GM19463 (cell line): ENCODE results near the gene NKAIN1.
"Not testable (repeated sequence)": the region's sequence is repeated elsewhere in the genome, so short reads cannot be mapped to it uniquely, and the experiment has no call there.

ENCODE experiments used
- ATAC-seq: cut with Tn5 transposase; IDR thresholded peaks from one replicate; pipeline ENCODE4 v1.9.1; 2021; ENCODE audit warnings: mild to moderate bottlenecking, moderate library complexity; ENCODE audit not compliant: unreplicated experiment

Gene NKAIN1

DNA sequence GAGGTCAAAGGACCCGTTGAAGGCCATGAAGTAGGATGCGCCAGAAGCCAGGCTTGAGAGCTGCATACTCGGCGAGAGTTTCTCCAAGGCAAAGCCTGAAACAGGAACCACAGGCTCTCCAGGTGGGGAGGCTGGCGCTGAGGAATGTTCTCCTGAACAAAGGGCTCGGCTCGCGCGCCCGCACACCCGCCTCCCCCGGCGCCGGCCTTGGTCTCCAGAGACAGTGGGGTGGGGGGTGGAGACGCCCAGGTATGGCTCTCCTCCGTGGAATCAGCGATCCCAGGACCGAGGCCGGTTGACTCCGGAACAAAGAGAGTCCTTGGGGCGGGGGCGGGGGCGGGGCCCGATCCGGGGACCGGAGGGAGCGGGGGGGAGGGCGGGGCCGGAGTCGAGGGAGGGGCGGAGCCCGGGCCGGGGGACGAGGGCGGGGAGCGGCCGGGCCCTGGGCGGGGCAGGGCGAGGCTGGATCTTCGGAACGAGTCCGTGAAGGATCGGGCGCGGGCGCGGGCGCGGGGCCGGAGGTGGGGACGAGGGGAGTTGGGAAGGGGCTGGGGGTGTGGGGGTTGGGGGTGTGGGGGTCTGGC lies 85.0 kb downstream of the NKAIN1 start:
- ATAC-seq, result peak; percentile 53

DNA sequence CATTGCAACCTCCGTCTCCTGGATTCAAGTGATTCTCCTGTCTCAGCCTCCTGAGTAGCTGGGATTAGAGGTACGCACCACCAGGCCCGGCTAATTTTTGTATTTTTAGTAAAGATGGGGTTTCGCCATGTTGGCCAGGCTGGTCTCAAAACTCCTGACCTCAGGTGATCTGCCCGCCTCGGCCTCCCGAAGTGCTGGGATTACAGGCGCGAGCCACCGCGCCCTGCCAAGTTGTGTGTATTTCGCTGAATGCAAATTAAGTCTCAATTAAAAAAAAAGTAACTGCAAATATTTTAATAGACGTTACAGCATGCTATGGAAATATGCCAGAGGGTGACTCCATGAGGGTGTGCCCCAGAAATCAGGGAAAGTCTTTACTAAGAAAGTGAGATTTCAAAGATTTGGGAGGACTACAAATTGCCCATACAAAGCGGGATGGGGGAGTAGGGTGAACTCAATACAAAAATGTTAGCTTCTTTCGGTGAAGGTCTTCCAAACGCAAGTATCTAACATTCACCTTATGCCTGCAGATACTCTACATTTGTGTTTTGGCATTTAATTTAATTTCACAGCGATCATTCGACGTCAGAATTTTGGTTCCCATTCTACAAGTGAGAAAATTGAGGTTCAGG lies 85.6 kb downstream of the NKAIN1 start:
- no peak for ATAC-seq

- ATAC-seq, result no peak
These were observed 86.3 kb downstream of the NKAIN1 start for GRCh38 chr1:31153423-31153822.

DNA sequence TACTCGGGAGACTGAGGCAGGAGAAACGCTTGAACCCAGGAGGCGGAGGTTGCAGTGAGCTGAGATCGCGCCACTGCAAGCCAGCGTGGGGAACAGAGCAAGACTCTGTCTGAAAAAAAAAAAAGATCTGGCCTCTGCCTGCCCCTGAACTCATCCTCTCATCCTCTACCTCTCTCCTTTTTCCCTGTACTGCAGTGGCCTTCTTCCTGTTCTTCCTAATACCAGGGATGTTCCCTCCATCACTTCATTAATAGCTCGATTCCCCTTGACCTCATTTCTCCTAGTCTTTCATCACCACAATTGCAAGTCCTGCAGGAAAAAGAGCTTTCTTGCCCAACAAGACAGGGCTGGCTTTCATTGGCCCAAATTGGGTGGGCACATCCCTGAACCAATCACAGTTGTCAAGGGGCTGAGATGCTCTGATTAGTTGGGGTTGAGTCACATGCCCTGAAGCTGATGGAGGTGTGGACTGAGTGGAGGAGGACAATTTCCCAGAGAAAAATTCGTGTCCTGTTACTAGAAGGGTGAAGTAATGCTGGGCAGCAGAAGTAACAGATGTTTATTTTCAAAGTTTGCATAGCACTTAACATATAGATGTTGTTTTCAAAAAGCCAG lies 87.4 kb downstream of the NKAIN1 start:
- ATAC-seq, result no peak

DNA sequence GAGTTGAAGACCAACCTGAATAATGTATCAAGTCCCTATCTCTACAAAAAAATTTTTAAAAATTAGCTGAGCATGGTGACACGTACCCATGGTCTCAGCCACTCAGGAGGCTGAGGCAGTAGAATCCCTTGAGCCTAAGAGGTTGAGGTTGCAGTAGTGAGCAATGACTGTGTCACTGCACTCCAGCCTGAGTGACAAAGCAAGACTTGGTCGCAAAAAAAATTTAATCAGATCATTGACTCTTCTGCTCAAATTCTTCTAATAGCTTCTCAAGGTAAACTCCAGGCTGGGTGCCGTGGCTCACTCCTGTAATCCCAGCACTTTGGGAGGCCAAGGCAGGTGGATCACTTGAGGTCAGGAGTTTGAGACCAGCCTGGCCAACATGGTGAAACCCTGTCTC lies 88.3 kb downstream of the NKAIN1 start:
- ATAC-seq, result no peak

GRCh38 chr1:31148409-31148808 lies 91.3 kb downstream of the NKAIN1 start:
- no peak for ATAC-seq

DNA sequence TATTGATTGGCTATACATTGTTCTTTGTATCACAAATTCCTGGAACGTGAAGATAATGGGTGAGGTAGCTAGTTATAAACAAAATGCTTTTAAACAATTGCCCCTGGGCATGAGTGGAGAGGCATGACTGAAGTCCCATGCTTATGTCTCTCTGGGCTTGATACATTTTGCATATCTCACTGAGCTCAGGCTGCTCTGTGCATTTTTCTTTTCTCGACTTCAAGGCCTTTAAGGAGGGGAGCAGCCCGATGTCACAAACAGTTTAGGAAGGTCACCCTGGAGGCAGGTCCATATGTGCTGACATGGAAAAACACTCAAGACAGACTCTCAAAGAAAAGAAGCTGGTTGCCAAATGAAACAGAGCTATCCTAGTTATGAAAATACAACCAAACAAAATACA lies 94.0 kb downstream of the NKAIN1 start:
- no peak for ATAC-seq

GRCh38 chr1:31144442-31144841 lies 95.2 kb downstream of the NKAIN1 start:
- no peak for ATAC-seq

GRCh38 chr1:31143455-31143854 lies 96.2 kb downstream of the NKAIN1 start:
- ATAC-seq, result no peak

GRCh38 chr1:31142406-31142805 lies 97.3 kb downstream of the NKAIN1 start:
- ATAC-seq, result no peak

GRCh38 chr1:31140299-31140698 lies 99.4 kb downstream of the NKAIN1 start:
- ATAC-seq, result no peak

- ATAC-seq, result not testable (repeated sequence)
These were observed 100.7 kb downstream of the NKAIN1 start for GRCh38 chr1:31138797-31139521.

DNA sequence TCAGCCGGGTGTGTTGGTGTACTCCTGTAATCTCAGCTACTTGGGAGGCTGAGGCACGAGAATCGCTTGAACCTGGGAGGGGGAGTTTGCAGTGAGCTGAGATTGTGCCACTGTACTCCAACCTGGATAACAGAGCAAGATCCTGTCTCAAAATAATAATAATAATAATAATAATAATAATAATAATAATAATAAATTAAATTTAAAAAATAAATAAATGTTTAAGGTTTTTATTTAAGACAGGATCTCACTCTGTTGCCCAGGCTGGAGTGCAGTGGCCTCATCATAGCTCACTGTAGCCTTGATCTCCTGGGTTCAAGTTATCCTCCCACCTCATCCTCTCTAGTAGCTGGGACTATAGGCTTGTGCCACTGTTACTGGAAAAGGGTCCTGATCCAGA lies 101.8 kb downstream of the NKAIN1 start:
- ATAC-seq, result not testable (repeated sequence)

GRCh38 chr1:31135973-31136600 lies 103.6 kb downstream of the NKAIN1 start:
- ATAC-seq, result no peak

GRCh38 chr1:31133368-31133767 lies 106.3 kb downstream of the NKAIN1 start:
- ATAC-seq, result no peak
